GM21717 (cell line): ENCODE measurements around the gene ADAP1.
A peak's percentile ranks its signal among the peaks of the same experiment; 100 is the strongest.

Source experiments
- ATAC-seq: cut with Tn5 transposase; IDR thresholded peaks from one replicate; pipeline ENCODE4 v1.9.1; 2021; ENCODE audit warnings: mild to moderate bottlenecking, moderate library complexity; ENCODE audit not compliant: unreplicated experiment

Gene ADAP1

DNA sequence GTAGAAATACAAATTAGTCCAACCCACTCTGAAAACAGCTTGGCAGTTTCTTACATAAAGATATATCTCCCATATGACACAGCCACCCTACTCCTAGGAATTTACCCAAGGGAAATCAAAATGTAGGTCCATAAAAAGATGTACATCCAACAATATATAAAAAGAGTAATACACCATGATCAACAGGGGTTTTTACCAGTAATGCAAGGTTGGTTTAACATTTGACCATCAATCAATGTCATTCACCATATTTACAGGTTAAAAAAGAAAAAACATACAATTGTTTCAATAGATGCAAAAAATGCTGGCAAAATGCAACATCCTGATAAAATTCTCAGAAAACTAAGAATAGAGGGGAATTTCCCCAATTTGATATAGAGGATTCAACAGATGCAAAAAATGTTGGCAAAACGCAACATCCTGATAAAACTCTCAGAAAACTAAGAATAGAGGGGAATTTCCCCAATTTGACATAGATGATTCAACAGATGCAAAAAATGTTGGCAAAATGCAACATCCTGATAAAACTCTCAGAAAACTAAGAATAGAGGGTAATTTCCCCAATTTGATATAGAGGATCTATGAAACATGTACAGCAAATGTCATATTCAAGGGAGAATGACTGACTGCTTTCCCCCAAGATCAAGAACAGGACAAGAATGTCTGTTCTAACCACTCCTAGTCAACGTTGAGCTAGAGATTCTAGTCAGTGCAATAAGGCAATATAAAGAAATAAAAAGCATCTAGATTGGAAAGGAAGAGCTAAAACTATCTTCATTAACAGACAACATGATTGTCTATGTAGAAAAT is 13.7 kb downstream of the ADAP1 start:
- ATAC-seq: no peak

- ATAC-seq: no peak
Measured at GRCh38 chr7:939843-940242, 14.6 kb downstream of the ADAP1 start.

GRCh38 chr7:938546-939185 is 15.8 kb downstream of the ADAP1 start:
- no peak for ATAC-seq

GRCh38 chr7:937856-938484 is 16.5 kb downstream of the ADAP1 start:
- ATAC-seq: no peak

DNA sequence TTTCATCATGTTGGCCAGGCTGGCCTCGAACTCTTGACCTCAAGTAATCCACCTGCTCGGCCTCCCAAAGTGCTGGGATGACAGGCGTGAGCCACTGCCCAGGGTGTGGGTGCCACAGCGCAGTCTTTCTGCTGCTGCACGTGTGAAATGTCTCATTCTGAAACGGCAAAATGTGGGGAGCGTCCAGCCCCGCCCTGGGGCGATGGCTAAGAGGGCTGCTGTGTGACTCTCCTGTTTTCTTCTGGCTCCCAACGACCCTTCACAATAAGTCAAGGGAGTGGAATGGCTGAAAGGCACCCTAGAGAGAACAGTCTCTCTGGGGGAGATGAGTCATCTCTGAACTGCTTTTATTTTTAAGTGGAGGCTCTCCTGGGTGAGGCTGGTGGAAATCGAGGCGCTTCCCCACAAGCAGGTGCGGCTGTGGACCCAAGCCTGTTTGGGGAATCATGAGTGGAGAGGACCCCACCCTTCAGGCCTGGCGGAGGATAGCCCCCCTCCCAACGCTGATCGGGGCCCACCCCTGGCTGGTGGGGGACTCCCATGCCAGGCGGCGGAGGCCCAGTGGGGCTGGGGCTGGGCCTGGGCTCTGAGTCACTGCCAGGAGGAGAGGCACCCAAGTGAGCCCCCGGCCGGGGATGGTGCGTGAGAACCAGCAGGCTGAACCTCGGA is 18.0 kb downstream of the ADAP1 start:
- peak; percentile 73 for ATAC-seq

GRCh38 chr7:935874-936385 is 18.6 kb downstream of the ADAP1 start:
- ATAC-seq: no peak

DNA sequence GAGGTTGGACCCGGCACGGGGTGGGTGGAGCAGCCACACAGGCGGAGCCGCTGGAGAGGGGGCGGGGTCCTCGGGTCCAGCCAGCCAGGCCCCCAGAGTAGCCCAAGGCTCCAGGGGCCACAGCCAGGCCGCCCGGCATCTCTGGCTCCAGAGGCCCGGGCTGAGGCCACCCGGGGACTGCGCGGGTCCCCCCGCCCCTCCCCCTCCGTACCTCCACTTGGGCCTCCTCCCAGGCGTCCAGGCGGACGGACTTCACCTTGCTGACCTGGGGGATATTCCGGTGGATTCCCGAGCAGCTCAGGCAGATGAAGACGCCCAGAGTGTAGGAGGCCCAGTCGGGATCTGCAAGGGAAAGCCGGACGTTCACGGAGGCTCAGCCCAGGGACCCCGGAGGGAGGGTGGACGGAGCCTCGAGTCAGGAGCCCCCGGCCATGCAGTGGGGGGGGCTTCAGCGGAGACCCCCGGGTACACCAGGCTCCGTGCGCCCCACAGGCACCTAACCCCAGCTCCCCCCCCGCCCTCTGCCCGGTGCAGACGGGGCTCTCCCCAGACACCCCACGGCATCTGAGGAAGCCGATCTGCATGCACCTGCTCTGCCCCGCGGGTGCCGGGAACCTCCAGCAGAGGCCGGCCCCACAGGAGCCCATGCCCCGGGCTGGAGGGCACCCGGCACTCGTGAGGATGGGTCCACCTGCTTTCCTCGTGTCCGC is 19.2 kb downstream of the ADAP1 start:
- no peak for ATAC-seq

- ATAC-seq: no peak
Measured at GRCh38 chr7:934469-935163, 19.9 kb downstream of the ADAP1 start.

DNA sequence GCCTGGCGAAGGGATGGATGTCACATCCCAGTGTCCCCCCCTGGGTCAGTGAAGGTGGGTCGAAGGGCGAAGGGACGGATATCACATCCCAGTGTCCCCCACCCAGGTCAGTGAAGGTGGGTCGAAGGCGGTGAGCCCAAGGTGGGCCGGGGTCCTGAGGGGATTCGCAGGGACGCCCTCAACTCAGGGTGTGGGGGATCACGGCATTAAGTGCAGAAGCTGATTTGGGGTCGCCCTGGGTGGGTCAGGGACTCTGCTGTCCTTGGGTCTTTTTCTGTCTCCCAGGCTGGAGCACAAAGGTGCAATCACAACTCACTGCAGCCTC is 21.9 kb downstream of the ADAP1 start:
- ATAC-seq: no peak

DNA sequence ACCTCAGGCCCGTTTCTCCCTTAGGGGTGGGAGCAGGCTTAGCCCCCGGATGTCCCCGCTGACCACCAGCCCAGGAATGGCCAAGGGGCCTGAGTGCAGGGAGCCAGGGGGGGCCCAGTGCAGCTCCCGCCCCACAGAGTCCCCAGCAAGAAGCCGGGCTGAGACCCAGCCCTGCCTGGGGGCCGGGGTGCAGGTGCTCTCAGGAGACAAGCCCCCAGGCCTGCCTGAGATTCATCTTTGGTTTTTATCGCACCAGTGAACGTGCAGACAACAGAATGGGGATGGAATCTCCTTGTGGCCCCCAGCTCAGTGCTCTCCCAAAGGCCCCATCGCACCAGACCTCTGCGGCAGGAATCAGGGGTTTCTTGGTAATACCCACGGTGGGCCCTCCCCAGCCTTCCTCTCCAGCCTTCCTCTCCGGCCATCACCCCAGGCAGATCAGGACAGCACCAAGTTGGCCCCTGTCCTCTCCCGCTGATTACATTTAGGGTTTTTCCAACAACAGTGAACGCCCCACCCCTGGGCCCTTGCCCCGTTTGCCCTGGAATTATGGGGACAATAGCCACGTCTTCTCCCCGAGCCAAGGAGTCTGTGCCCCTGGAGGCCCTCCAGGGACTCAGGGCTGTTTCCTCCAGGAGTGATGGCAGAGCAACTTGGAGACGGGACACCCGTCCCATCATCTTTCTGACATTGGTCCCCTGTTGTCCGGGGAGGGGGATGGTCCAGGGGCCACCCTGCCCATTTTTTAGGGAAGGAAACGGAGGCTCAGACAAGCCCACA is 22.4 kb downstream of the ADAP1 start:
- no peak for ATAC-seq

DNA sequence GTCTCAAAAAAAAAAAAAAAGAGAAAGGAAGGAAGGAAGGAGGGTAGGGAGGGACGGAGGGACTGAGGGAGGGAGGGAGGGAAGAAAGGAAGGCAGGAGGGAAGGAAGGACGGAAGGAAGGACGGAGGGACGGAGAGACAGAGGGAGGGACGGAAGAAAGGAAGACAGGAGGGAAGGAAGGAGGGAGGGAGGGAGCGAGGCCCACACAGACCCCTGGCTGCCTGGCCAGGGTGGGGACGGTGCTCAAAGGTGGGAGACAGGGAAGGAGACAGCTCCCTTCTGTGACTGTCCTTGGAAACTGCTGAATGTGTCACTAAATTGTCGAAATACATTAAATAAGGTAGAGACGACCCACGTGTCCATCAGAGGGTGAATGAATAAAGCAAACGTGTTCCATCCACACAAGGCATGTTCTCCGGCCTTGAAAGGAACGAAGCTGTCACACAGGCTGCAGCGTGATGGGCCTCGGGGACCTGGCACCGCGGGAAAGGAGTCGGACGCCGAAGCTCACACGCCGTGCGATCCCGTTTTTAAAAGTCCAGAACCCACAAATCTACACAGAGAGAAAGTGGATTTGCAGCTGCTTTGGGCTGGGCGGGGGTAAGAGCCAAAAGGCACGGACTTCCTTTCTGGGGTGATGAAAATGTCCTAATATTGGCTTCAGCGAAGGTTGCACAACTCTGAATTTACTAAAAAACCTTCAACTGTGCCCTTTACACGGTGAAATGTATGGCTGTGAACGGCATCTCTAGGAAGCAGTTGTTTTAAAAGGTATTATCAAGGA is 23.3 kb downstream of the ADAP1 start:
- no peak for ATAC-seq

- no peak for ATAC-seq
Measured at GRCh38 chr7:929311-929711, 25.2 kb downstream of the ADAP1 start.

DNA sequence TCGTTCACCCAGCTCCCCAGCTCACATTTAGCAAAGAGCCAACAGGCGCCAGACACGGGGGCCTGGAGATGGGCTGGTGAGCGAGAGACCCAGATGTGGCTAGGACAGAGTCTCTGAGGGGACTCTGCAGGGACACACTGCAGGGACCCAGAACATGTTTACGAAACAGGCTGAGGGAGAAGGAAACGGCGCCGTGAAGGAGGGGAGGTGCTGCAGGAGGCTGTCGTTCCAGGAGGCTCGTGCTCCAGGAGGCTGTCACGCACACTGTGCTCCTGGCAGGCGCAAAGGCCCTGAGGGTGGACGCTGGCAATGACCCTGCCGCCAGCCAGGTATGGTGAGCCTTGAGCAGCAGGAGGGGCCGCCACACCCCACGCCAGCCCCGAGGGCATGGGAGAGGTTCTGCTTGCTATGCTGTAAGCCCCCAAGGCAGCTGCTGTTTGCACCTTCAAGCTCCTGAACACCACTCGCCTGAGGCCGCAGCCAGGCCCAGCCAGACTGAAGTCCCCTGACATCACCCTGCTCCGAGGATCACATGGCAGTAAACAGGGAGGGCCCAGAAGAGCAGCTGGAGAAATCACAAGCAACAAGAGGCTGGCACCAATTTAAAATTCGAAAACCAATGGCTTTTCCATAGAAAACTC is 27.3 kb downstream of the ADAP1 start:
- ATAC-seq: no peak

GRCh38 chr7:926061-927030 is 28.1 kb downstream of the ADAP1 start:
- no peak for ATAC-seq

DNA sequence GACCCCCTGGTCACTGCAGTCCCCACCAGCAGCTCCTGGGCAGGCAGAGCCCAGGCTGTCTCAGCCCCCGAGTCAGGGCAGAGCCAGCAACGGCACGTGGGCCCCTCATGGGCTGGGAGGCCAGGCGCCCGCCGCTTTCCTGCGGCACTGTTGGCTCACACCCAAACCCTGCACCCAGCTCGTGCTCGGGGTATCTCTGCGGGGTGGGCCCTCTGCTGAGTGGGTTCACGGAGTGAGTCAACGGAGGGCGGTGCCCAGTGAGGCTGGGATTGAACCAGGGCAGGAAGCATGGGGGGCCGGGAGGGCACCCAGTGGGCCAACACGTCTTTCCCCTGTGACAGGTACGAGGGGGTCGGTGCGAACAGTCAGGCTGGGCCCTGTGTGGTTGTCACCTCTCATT is 28.9 kb downstream of the ADAP1 start:
- no peak for ATAC-seq

DNA sequence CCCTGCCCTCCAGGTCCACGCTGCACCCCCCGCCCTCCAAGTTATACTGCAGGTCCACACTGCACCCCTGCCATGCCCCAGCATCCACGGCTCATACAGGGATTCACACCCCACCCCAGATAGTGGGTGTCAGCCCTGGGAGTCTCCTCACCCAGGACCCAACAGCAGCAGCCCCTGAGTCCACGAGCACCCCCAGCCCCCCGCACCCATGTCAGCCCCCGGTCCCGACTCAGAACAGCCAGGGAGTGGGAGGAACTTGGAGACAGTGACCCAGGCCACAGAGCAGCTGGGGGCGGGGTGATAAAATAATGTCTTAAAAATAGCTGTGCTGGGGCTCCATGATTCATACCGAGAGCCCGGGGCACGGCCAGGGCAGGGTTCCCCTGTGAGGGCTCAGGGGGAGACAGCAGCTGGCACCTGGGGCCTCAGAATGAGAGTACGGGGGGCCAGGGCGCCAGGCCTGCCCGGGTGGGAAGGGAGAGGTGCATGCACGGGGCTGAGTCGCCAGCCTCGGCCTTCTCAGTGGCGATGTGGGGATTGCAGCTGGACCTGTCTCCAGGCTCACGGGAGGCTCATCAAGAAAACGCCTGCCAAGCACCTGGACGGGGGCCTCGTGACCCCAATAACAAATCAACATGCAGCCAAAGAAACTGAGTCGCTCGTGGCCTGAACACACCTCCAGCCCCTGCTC is 29.8 kb downstream of the ADAP1 start:
- peak; percentile 47 for ATAC-seq
